Aorta (tissue), 5 donors: Measurements from ENCODE around the gene TUSC1. TPM values are rescaled to one million over a fixed set of nuclear protein-coding genes. Genes with fewer than 3 reads are reported as not detected.

Experiments used
- ATAC-seq: fragments of 200-7000 bp; cut with Tn5 transposase; one replicate; pipeline ENCODE4 v1.9.1; 2022; ENCODE audit warnings: moderate library complexity; ENCODE audit not compliant: low FRiP score
- DNase-seq, 2 donors: peaks; one replicate each; pipeline ENCODE4 v3.0.0-alpha.2; 2020
- H3K27ac ChIP-seq, 2 donors: one replicate each; pipeline ENCODE4 v1.5.1; 2013; ENCODE audit warnings: low read length in 2 of 2, mild to moderate bottlenecking in 2 of 2, moderate library complexity in 2 of 2, control low read depth in 1 of 2, inconsistent platforms in 1 of 2, low read depth in 1 of 2
- H3K27me3 ChIP-seq, 2 donors: one replicate each; pipeline ENCODE4 v1.6.1; 2013; ENCODE audit warnings: control low read depth in 1 of 2, low read length in 1 of 2, mild to moderate bottlenecking in 1 of 2, moderate library complexity in 1 of 2; ENCODE audit not compliant: insufficient read depth in 2 of 2, control insufficient read depth in 1 of 2
- H3K36me3 ChIP-seq, 2 donors: one replicate each; pipeline ENCODE4 v1.6.1; 2013; ENCODE audit warnings: control low read depth in 1 of 2, low read length in 1 of 2, mild to moderate bottlenecking in 1 of 2; ENCODE audit not compliant: insufficient read depth in 2 of 2, control insufficient read depth in 1 of 2
- H3K4me1 ChIP-seq, 2 donors: one replicate each; pipeline ENCODE4 v1.6.1; 2013; ENCODE audit warnings: low read length in 2 of 2, control low read depth in 1 of 2, mild to moderate bottlenecking in 1 of 2, moderate library complexity in 1 of 2; ENCODE audit not compliant: insufficient read depth in 2 of 2, control insufficient read depth in 1 of 2
- H3K4me3 ChIP-seq, 2 donors: one replicate each; pipeline ENCODE4 v1.5.1; 2013; ENCODE audit warnings: low read length in 2 of 2, control low read depth in 1 of 2, mild to moderate bottlenecking in 1 of 2
- H3K9me3 ChIP-seq: one replicate; pipeline ENCODE4 v1.6.1; 2013; ENCODE audit warnings: mild to moderate bottlenecking, low read length; ENCODE audit not compliant: control insufficient read depth
- WGBS, 2 donors: extraction: QIAGEN DNeasy Blood & Tissue Kit; methylation state at CpG; one replicate each; pipeline ENCODE4 v1.1.7; 2013; 5-methylcytosine and 5-hydroxymethylcytosine counted together
- intact Hi-C, 2 donors: fragments of 100-400 bp; cut with DNase I; formaldehyde crosslinking; loops; one replicate each; pipeline versions ENCODE4 v1.14.2 to v1.15.0; 2022
- long read RNA-seq, 2 donors: library from polyadenylated mRNA; unstranded; transcript quantifications; one replicate each; pipeline ENCODE4 v2.0.0, GENCODE V29; 2020 to 2021
- polyA plus RNA-seq, 2 donors: library from polyadenylated mRNA; stranded (reverse); fragments of 200-250 nt; gene quantifications; one replicate each; pipeline ENCODE4 v1.2.3, GENCODE V29; 2013
- total RNA-seq, 2 donors: library from RNA; stranded (reverse); fragmentation: NEBNext Ultra II Directional; extraction: Animal tissue kit (Norgen Biotek cat#: 25700); gene quantifications; one replicate each; pipeline ENCODE4 v1.2.1, GENCODE V29; 2021
- donor health status: healthy with polysubstance abuse.
- donor health status: Bipolar disorder and iron deficiency.
- donor health status: DM: no; HTN: no; CAD: no.
- donor health status: DM: no; HTN: no; CAD: no.
- donor health status: DM: yes; HTN: yes; CAD: no.

TUSC1 gene
- 10 to 100 TPM; 12.6 to 22.1 TPM for total RNA-seq
- 10 to 100 TPM in 1 of 2 donors, 1 to 10 TPM in 1; 9.0 to 22.4 TPM for polyA plus RNA-seq
- long read RNA-seq, donor 1, partial matches to known transcripts: 0 of 4 reads
- long read RNA-seq, donor 1, other reads (novel, unspliced or antisense): 0 of 4 reads
- long read RNA-seq, donor 2, transcript TUSC1-201 (1 exons, 2,052 nt): major isoform, 20 of 20 reads
- long read RNA-seq, donor 2, partial matches to known transcripts: 0 of 20 reads
- long read RNA-seq, donor 2, other reads (novel, unspliced or antisense): 0 of 20 reads

- intact Hi-C loops: no loop called here
- H3K4me1 ChIP-seq: peaks cover 0 to 2% of the 10 kb centered on the region in 2 donors
- H3K27ac ChIP-seq: peak within 1 kb of the TSS; percentile 80 to 93
- no peaks in the 10 kb centered on the region for H3K27me3 ChIP-seq
- 0 to 1% methylated on average over 55 to 57 of the region's 57 CpGs for WGBS, 2 donors
- no peaks in the 10 kb centered on the region for H3K36me3 ChIP-seq
- no peaks in the 10 kb centered on the region for H3K9me3 ChIP-seq
- peak; percentile 91 for ATAC-seq
- H3K4me3 ChIP-seq: peak within 1 kb of the TSS; percentile 54 to 69
- peak; percentile 94 to 97 for DNase-seq
These were observed at the start of gene TUSC1 for GRCh38 chr9:25678147-25678666. TSS of gene TUSC1 (minus strand) at chr9:25678444. CDS start at chr9:25678312, 132 bp downstream.

- H3K4me1 ChIP-seq: no peaks in the 10 kb centered on the region
- ATAC-seq (no peak), DNase-seq (no peak)
- no peak overlapping the region for H3K4me3 ChIP-seq
- H3K36me3 ChIP-seq: no peaks in the 10 kb centered on the region
- no peaks in the 10 kb centered on the region for H3K27me3 ChIP-seq
- intact Hi-C loops: no loop called here
- 26 to 35% methylated on average over 2 of the region's 2 CpGs for WGBS, 2 donors
- H3K27ac ChIP-seq: no peak overlapping the region
- peaks cover 1% of the 10 kb centered on the region for H3K9me3 ChIP-seq
These were observed 48.7 kb upstream of the TUSC1 start for GRCh38 chr9:25726871-25727410.

GRCh38 chr9:25724424-25724823, 46.2 kb upstream of the TUSC1 start:
- no peaks in the 10 kb centered on the region for H3K36me3 ChIP-seq
- H3K4me3 ChIP-seq: no peak overlapping the region
- no peaks in the 10 kb centered on the region for H3K9me3 ChIP-seq
- H3K27ac ChIP-seq: no peak overlapping the region
- no peak for DNase-seq
- H3K27me3 ChIP-seq: no peaks in the 10 kb centered on the region
- WGBS, 2 donors: 76 to 81% methylated on average over 3 of the region's 3 CpGs
- no peak for ATAC-seq
- H3K4me1 ChIP-seq: no peaks in the 10 kb centered on the region
- intact Hi-C loops: no loop called here

GRCh38 chr9:25716220-25716872, 38.1 kb upstream of the TUSC1 start:
- DNase-seq (peak in 1 of 2 donors; percentile 33), ATAC-seq (peak; percentile 67)
- no peaks in the 10 kb centered on the region for H3K36me3 ChIP-seq
- intact Hi-C loops: no loop called here
- H3K9me3 ChIP-seq: no peaks in the 10 kb centered on the region
- no peak overlapping the region for H3K27ac ChIP-seq
- H3K27me3 ChIP-seq: no peaks in the 10 kb centered on the region
- H3K4me3 ChIP-seq: no peak overlapping the region
- no peaks in the 10 kb centered on the region for H3K4me1 ChIP-seq
- 45% methylated on average over 6 of the region's 6 CpGs for WGBS, 2 donors

- H3K36me3 ChIP-seq: no peaks in the 10 kb centered on the region
- DNase-seq: no peak
- intact Hi-C loops: no loop called here
- no peaks in the 10 kb centered on the region for H3K9me3 ChIP-seq
- H3K4me1 ChIP-seq: no peaks in the 10 kb centered on the region
- no peaks in the 10 kb centered on the region for H3K27me3 ChIP-seq
- no peak overlapping the region for H3K27ac ChIP-seq
- H3K4me3 ChIP-seq: no peak overlapping the region
- no peak for ATAC-seq
These were observed 31.7 kb upstream of the TUSC1 start for GRCh38 chr9:25709941-25710340.

GRCh38 chr9:25704800-25705199, 26.6 kb upstream of the TUSC1 start:
- DNase-seq: no peak
- H3K9me3 ChIP-seq: no peaks in the 10 kb centered on the region
- peaks cover 0 to 8% of the 10 kb centered on the region in 2 donors for H3K4me1 ChIP-seq
- H3K36me3 ChIP-seq: no peaks in the 10 kb centered on the region
- H3K27ac ChIP-seq: no peak overlapping the region
- 78 to 89% methylated on average over 4 of the region's 4 CpGs for WGBS, 2 donors
- no peak for ATAC-seq
- H3K27me3 ChIP-seq: no peaks in the 10 kb centered on the region
- intact Hi-C loops: no loop called here
- no peak overlapping the region for H3K4me3 ChIP-seq

- Histone ChIP-seq H3K9me3 (no peaks in the 10 kb centered on the region), H3K4me3 (no peak overlapping the region), H3K4me1 (peaks cover 0 to 8% of the 10 kb centered on the region in 2 donors), H3K27me3 (no peaks in the 10 kb centered on the region), H3K36me3 (no peaks in the 10 kb centered on the region), H3K27ac (peak overlapping the region in 1 of 2 donors; percentile 8)
- WGBS, 2 donors: 8 to 9% methylated on average over 2 of the region's 2 CpGs
- no peak for DNase-seq
- ATAC-seq: no peak
- intact Hi-C loops: no loop called here
These were observed 25.6 kb upstream of the TUSC1 start for GRCh38 chr9:25703701-25704357.

GRCh38 chr9:25702536-25702935, 24.3 kb upstream of the TUSC1 start:
- H3K36me3 ChIP-seq: no peaks in the 10 kb centered on the region
- no peak for DNase-seq
- intact Hi-C loops: no loop called here
- peaks cover 0 to 8% of the 10 kb centered on the region in 2 donors for H3K4me1 ChIP-seq
- no peaks in the 10 kb centered on the region for H3K9me3 ChIP-seq
- no peak overlapping the region for H3K27ac ChIP-seq
- no peak overlapping the region for H3K4me3 ChIP-seq
- ATAC-seq: no peak
- WGBS, 2 donors: 96 to 97% methylated on average over 3 of the region's 3 CpGs
- H3K27me3 ChIP-seq: no peaks in the 10 kb centered on the region
